HUES48 (cell line): Measurements from ENCODE around the gene CSTF3.

ENCODE experiments used
- H3K27ac ChIP-seq: one replicate; pipeline ENCODE4 v1.7.0; 2013; ENCODE audit warnings: low read depth, low read length, inconsistent platforms
- H3K27me3 ChIP-seq: 2 replicates; pipeline ENCODE4 v1.6.1; 2013; ENCODE audit warnings: mild to moderate bottlenecking, low read length; ENCODE audit not compliant: control insufficient read depth, insufficient read depth
- H3K36me3 ChIP-seq: 2 replicates; pipeline ENCODE4 v1.6.1; 2013; ENCODE audit warnings: low read length; ENCODE audit not compliant: control insufficient read depth, insufficient read depth
- H3K4me1 ChIP-seq: 2 replicates; pipeline ENCODE4 v1.6.1; 2013; ENCODE audit warnings: mild to moderate bottlenecking, low read length; ENCODE audit not compliant: control insufficient read depth, insufficient read depth
- H3K4me3 ChIP-seq: 2 replicates; pipeline ENCODE4 v1.5.1; 2013; ENCODE audit warnings: mild to moderate bottlenecking, low read depth, low read length
- H3K9ac ChIP-seq: 2 replicates; pipeline ENCODE4 v1.6.1; 2013; ENCODE audit warnings: mild to moderate bottlenecking, low read depth, low read length, moderate library complexity
- H3K9me3 ChIP-seq: 2 replicates; pipeline ENCODE4 v1.6.1; 2013; ENCODE audit warnings: low read length; ENCODE audit not compliant: control insufficient read depth, insufficient read depth

The CSTF3 gene

DNA sequence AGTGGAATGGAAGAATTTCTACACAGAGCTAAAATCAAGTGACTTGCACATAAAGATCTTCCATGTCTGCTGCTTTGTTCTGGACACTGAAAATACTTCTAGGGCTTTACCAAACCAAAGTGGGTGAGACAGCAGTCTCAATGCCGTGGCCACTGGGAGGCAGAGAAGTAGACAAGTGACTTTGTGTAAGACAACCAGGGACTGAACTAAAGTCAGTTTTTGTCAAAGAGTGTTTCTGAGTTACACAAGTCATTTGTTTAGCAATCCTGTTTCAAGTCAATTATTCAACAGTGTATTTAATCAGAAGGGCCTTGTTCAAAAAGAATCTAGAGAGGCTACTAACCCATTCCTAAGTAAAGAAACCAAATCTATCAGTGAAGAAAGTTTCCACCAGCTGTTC is 75.3 kb downstream of the CSTF3 start:
- Histone ChIP-seq H3K27ac (no peak overlapping the region), H3K4me3 (no peak overlapping the region), H3K9me3 (no peaks in the 10 kb centered on the region), H3K9ac (no peak overlapping the region), H3K27me3 (no peaks in the 10 kb centered on the region), H3K36me3 (peaks cover 71% of the 10 kb centered on the region), H3K4me1 (no peaks in the 10 kb centered on the region)

DNA sequence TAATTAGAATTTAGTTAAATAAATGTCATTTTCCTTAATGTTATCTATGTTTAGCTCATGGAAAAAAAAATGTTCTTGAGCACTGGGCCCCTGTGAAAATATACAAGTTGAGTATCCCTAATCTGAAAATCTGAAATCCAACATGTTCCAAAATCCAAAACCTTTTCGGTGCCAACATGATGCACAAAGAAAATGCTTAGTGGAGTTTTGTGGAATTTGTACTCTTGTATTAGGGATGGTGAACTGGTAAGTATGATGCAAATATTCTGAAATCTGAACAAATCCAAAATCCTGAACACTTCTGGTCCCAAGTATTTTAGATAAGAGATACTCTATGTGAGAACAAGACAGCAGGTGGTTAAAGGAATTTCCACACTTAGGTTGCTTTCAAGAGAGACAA is 77.4 kb downstream of the CSTF3 start:
- H3K4me1 ChIP-seq = no peaks in the 10 kb centered on the region
- H3K4me3 ChIP-seq = no peak overlapping the region
- no peak overlapping the region for H3K27ac ChIP-seq
- no peaks in the 10 kb centered on the region for H3K27me3 ChIP-seq
- H3K36me3 ChIP-seq = peaks cover 64% of the 10 kb centered on the region
- H3K9ac ChIP-seq = no peak overlapping the region
- H3K9me3 ChIP-seq = no peaks in the 10 kb centered on the region

DNA sequence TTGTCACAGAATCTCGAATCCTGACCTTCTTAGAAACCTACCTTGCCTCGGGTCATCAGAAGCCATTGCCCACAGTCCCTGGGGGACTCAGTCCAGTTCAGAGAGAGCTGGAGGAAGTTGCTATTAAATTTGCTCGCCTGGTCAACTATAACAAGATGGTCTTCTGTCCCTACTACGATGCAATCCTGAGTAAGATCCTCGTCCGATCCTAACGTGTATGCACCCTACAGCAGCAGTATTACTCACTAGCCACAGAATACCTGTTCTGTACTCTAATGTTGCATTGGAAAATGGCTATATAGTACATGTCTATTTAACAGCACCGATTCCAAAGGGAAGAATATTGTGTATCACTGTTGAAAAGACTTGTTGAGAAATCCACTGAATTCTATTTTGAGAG is 88.8 kb downstream of the CSTF3 start:
- H3K27me3 ChIP-seq = no peaks in the 10 kb centered on the region
- H3K27ac ChIP-seq = no peak overlapping the region
- H3K4me1 ChIP-seq = no peaks in the 10 kb centered on the region
- no peak overlapping the region for H3K4me3 ChIP-seq
- H3K9me3 ChIP-seq = no peaks in the 10 kb centered on the region
- no peak overlapping the region for H3K9ac ChIP-seq
- peaks cover 69% of the 10 kb centered on the region for H3K36me3 ChIP-seq

DNA sequence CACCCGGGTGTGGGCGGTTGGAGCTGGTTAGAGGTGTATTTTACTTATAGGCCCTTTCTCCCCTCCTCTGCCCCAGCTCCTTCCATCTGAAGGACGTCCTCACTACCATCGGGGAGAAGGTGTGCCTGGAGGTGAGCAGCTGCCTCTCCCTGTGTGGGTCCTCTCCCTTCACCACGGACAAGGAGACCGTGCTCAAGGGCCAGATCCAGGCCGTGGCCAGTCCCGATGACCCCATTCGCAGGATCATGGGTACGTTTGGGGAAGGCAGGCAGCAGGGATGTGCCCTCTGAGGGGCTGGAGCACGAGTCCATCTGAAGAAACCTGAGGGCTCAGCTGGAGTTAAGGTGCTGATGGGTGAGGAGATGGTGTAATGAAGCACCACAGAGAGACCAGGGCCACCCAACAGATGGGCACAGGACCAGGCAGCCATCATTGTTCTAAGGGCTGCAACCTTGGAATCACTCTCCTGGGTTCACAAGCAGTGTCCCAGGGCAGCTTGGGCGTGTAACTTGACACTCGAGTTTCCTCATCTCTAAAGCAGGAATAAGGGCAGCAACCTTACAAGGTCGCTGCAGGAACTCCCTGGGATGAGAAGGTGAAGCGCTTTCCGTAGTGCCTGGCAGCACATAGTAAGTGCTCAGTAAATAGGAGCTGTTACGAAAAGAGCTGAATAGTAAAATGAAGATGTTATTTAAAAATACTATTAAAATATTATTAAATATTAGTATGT is 92.5 kb downstream of the CSTF3 start:
- Histone ChIP-seq H3K4me1 (no peaks in the 10 kb centered on the region), H3K36me3 (peaks cover 61% of the 10 kb centered on the region), H3K4me3 (no peak overlapping the region), H3K27ac (no peak overlapping the region), H3K9me3 (no peaks in the 10 kb centered on the region), H3K27me3 (no peaks in the 10 kb centered on the region), H3K9ac (no peak overlapping the region)

DNA sequence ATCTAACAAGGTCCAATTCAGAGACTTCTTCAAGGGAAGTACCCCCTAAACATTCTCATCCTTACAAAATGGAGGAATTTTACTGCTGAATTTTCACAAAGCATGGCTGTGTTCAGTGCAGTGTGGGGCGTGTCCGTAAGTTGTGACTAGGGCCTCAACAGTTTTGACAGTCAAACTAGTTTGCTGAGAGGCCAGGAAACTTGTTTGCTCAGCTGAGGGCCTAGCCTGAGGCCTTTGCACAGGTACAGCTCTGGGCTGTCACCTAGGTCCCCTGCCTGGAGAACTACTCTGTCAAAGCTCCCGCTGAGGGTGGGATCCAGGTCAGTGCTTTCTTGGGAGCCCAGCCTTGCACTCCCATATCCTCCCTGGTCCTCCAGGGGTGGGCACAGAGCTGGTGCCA is 94.0 kb downstream of the CSTF3 start:
- Histone ChIP-seq H3K4me3 (no peak overlapping the region), H3K9ac (no peak overlapping the region), H3K36me3 (peaks cover 62% of the 10 kb centered on the region), H3K4me1 (no peaks in the 10 kb centered on the region), H3K27ac (no peak overlapping the region), H3K9me3 (no peaks in the 10 kb centered on the region), H3K27me3 (no peaks in the 10 kb centered on the region)

DNA sequence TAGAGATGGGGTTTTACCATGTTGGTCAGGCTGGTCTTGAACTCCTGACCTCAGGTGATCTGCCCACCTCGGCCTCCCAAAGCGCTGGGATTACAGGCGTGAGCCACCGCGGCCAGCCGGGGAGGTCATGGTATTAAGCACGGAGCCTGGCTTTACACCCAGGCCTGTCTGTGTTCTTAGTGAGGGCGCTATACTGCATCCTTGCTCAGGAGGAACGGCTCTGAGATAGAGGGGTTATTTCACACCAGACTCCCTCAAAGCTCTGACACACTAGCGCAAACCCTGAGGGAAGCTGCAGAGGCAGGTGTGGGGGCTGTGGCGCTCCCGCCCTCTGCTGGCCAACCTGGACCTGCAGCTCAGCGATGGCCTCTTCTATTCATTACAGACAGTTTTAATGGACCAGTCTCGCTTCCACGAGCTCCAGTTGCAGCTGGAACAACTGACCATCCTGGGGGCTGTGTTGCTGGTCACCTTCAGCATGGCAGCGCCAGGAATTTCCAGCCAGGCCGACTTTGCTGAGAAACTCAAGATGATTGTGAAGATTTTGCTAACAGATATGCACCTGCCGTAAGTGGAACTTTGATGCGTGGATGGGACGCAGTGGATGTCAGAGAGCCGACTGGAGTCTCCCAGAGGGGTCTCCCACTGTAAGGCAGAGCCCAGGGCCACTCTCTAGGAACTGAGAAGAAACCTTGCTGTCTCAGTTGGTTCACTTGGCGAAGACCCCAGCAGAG is 95.7 kb downstream of the CSTF3 start:
- Histone ChIP-seq H3K9ac (no peak overlapping the region), H3K27ac (no peak overlapping the region), H3K36me3 (peaks cover 64% of the 10 kb centered on the region), H3K9me3 (no peaks in the 10 kb centered on the region), H3K27me3 (no peaks in the 10 kb centered on the region), H3K4me1 (no peaks in the 10 kb centered on the region), H3K4me3 (no peak overlapping the region)

DNA sequence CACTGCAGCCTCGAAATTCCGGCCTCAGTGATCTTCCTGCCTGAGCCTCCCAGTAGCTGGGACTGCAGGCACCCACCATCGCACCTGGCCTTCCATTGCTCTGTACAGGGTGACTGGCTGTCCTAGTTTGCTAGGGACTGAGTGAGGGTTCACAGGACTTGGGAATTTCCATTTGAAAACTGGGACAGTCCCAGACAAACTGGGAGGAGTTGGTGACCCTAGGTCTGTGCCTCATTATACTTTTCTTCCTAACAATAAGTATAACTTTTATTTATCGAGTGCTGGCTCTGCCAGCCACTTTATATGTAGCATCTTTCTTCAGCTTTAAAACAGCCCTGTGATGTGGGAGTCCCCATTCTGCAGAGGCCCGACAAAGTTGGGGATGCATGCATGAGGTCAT is 96.4 kb downstream of the CSTF3 start:
- peaks cover 67% of the 10 kb centered on the region for H3K36me3 ChIP-seq
- H3K4me1 ChIP-seq = no peaks in the 10 kb centered on the region
- no peaks in the 10 kb centered on the region for H3K9me3 ChIP-seq
- H3K27ac ChIP-seq = no peak overlapping the region
- H3K27me3 ChIP-seq = no peaks in the 10 kb centered on the region
- H3K4me3 ChIP-seq = no peak overlapping the region
- H3K9ac ChIP-seq = no peak overlapping the region

DNA sequence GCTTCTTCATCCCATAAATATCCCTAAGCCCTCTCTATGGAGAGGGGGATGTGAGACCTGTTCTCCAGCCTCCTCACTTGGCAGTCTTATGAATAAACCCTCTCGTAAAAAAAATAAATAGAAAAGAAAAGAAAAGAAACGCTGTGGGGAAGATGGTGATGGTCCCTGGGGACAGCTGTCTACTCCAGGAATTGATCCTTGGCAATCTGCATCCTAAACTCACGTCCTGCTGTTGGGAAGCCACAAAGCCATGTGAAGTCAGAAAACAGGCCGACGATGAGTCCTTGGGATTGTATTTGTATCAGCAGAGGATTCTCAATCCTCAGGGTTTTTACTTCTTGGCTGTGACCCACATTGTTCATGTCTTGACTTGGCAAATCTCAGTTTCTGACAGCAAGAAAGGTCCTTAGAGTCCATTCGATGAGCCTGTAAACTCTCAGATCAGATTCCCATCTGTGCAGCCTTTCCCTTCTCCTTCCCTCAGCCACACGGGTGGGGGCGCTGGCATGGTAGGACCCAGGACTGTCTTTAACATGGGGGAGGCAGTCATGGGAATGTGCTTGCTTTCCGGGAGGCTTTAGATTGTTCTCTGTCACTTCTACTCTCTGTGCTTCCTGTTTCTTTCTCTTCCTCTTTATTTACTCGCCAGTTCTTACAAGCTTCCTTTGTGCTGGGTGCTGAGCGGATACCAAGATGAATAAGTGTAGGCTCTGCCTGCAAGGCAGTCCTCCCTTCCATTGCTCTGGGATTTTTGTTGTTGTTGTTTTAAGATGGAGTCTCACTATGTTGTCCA is 97.1 kb downstream of the CSTF3 start:
- Histone ChIP-seq H3K9ac (no peak overlapping the region), H3K27ac (no peak overlapping the region)

DNA sequence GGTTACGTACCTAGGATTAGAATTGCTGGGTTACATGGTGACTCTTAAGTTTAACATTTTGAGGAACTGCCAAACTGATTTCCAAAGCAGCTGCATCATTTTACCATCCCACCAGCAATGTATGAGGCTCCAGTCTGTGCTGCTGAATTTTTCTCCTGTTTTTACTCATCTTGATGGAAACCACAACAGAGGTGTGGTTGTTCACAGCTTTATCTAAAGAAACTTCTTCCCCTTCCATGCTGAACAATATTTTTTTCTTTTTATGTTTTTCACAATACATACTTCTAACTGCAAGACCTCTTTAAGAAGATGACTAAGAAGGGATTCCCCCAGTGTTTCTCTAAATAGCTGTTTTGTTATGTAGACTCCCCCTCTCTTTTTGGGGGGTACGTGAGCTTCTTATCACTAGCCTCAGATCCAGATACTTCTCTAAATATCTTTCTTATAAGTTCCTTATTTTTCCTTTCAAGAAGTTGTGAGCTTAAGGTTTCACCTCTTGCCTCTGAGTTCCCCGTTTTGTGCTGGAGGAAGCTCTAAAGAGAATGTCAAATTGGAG is 97.9 kb downstream of the CSTF3 start:
- H3K9me3 ChIP-seq = no peaks in the 10 kb centered on the region
- peaks cover 72% of the 10 kb centered on the region for H3K36me3 ChIP-seq
- no peak overlapping the region for H3K27ac ChIP-seq
- no peak overlapping the region for H3K9ac ChIP-seq
- no peak overlapping the region for H3K4me3 ChIP-seq
- no peaks in the 10 kb centered on the region for H3K27me3 ChIP-seq
- H3K4me1 ChIP-seq = no peaks in the 10 kb centered on the region

More for the DNA sequence above, 97.1 kb downstream of the CSTF3 start:
- Histone ChIP-seq H3K4me3 (no peak overlapping the region), H3K27me3 (no peaks in the 10 kb centered on the region), H3K4me1 (no peaks in the 10 kb centered on the region), H3K9me3 (no peaks in the 10 kb centered on the region), H3K36me3 (peaks cover 67% of the 10 kb centered on the region)

DNA sequence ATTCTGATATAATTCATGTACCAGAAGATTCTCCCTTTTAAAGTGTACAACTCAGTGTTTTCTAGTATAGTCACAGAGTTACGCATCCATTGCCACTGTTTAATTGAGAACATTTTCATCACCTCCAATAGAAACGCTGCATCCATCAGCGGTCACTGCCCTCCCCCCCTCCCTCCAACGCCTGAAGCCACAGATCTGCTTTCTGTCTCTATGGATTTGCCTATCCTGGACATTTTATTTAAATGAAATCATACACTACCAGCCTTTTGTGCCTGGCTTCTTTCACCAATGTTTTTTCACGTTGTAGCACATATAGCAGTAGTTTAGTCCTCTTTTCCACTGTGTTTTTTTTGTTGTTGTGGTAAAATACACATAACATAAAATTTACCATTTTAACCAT is 99.1 kb downstream of the CSTF3 start:
- no peaks in the 10 kb centered on the region for H3K9me3 ChIP-seq
- H3K9ac ChIP-seq = no peak overlapping the region
- peaks cover 76% of the 10 kb centered on the region for H3K36me3 ChIP-seq
- H3K27ac ChIP-seq = no peak overlapping the region
- no peaks in the 10 kb centered on the region for H3K4me1 ChIP-seq
- H3K4me3 ChIP-seq = no peak overlapping the region
- no peaks in the 10 kb centered on the region for H3K27me3 ChIP-seq
